GM19238 (cell line): Measurements from ENCODE around the gene CFAP99.

Source experiments
- DNase-seq: peaks from one replicate; pipeline ENCODE4 v3.0.0; 2011; ENCODE audit warnings: low spot score; ENCODE audit not compliant: insufficient read length

CFAP99 gene

GRCh38 chr4:2501034-2501594 is 82.4 kb downstream of the CFAP99 start:
- DNase-seq, result no peak

GRCh38 chr4:2503809-2504208 is 85.1 kb downstream of the CFAP99 start:
- DNase-seq, result no peak

GRCh38 chr4:2507259-2507658 is 88.5 kb downstream of the CFAP99 start:
- no peak for DNase-seq

- DNase-seq, result no peak
Observed at GRCh38 chr4:2507855-2508254, 89.1 kb downstream of the CFAP99 start.

- DNase-seq, result no peak
Observed at GRCh38 chr4:2510351-2511259, 91.8 kb downstream of the CFAP99 start.

GRCh38 chr4:2511645-2512131 is 92.9 kb downstream of the CFAP99 start:
- DNase-seq, result no peak
